Mononuclear cell (primary cell): ENCODE results near the gene PAIP2. TPM values are rescaled to one million over a fixed set of nuclear protein-coding genes. Genes with fewer than 3 reads are reported as not detected.

Experiments used
- H3K27me3 ChIP-seq: 2 replicates; pipeline ENCODE4 v1.6.0; 2011; ENCODE audit warnings: low read length, control low read depth; ENCODE audit not compliant: insufficient read depth
- H3K4me1 ChIP-seq: 2 replicates; pipeline ENCODE4 v1.5.1; 2011; ENCODE audit warnings: mild to moderate bottlenecking, low read length, control low read depth; ENCODE audit not compliant: insufficient read depth
- H3K4me3 ChIP-seq: 2 replicates; pipeline ENCODE4 v1.5.1; 2011; ENCODE audit warnings: mild to moderate bottlenecking, low read length, moderate library complexity
- H3K9me3 ChIP-seq: 2 replicates; pipeline ENCODE4 v1.5.1; 2011; ENCODE audit warnings: low read depth, mild to moderate bottlenecking, control low read depth, low read length
- total RNA-seq: library from RNA; depleted of rRNA; stranded (reverse); fragments of >200 nt; gene quantifications from one replicate; pipeline ENCODE4 v1.2.3, GENCODE V29; 2012

Gene PAIP2
- total RNA-seq, 1 donor = 129 TPM

GRCh38 chr5:139390639-139391569 lies 49.2 kb downstream of the PAIP2 start:
- Histone ChIP-seq H3K9me3 (no peaks in the 10 kb centered on the region), H3K4me1 (peaks cover 80% of the 10 kb centered on the region)

GRCh38 chr5:139391570-139392323 lies 50.1 kb downstream of the PAIP2 start:
- peak overlapping the region; percentile 54 for H3K4me3 ChIP-seq
- peaks cover 10% of the 10 kb centered on the region for H3K27me3 ChIP-seq
- H3K9me3 ChIP-seq = no peaks in the 10 kb centered on the region
- peaks cover 72% of the 10 kb centered on the region for H3K4me1 ChIP-seq

More at GRCh38 chr5:139390639-139391569, 49.2 kb downstream of the PAIP2 start:
- H3K27me3 ChIP-seq = peaks cover 10% of the 10 kb centered on the region
- H3K4me3 ChIP-seq = no peak overlapping the region

- peaks cover 70% of the 10 kb centered on the region for H3K4me1 ChIP-seq
- peak overlapping the region; percentile 54 for H3K4me3 ChIP-seq
- H3K9me3 ChIP-seq = no peaks in the 10 kb centered on the region
- H3K27me3 ChIP-seq = peaks cover 10% of the 10 kb centered on the region
Measured at GRCh38 chr5:139392324-139392677, 50.6 kb downstream of the PAIP2 start.

GRCh38 chr5:139392678-139393496 lies 51.2 kb downstream of the PAIP2 start:
- peak overlapping the region; percentile 54 for H3K4me3 ChIP-seq
- H3K27me3 ChIP-seq = peaks cover 10% of the 10 kb centered on the region
- no peaks in the 10 kb centered on the region for H3K9me3 ChIP-seq
- peaks cover 65% of the 10 kb centered on the region for H3K4me1 ChIP-seq

DNA sequence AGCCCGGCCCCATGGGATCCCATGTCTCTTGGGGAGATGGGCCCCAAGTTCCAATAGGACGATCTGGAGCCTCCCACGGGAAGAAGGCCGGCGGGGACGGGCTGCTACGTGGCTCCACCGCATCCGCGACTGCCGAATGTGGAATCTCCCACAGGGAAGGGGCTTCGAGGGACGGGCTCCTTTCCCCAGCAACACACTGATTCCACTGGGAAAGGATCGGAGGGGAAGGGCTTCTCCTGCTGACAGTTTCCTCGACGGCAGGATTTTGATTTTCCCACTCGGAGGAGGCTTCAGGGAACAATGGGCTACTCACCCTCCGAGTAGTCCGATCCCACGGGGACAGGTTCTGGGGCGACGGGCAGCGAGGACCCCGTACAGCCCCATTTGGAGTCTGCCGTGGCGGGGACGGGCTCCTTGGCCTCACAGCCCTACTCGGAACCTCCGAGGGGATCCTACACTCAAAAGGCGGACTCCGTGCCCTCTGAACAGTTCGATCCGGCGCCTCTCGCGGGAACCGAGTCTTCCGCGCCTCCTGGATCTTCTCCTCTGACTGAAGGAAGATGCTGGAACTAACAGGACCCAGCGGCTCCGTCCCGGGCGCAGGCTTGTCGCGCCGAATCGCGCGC lies 52.0 kb downstream of the PAIP2 start:
- Histone ChIP-seq H3K4me1 (peaks cover 58% of the 10 kb centered on the region), H3K4me3 (peak overlapping the region; percentile 54), H3K9me3 (no peaks in the 10 kb centered on the region), H3K27me3 (peaks cover 10% of the 10 kb centered on the region)

GRCh38 chr5:139394123-139394653 lies 52.5 kb downstream of the PAIP2 start:
- H3K4me3 ChIP-seq = peak overlapping the region; percentile 54

GRCh38 chr5:139394654-139395566 lies 53.3 kb downstream of the PAIP2 start, which contains the start of gene PROB1:
Gene PROB1, minus strand, starts transcription at chr5:139395104. Its CDS starts 23 bp downstream, at chr5:139395081.
- H3K9me3 ChIP-seq = no peaks in the 10 kb centered on the region
- peaks cover 46% of the 10 kb centered on the region for H3K4me1 ChIP-seq
- H3K4me3 ChIP-seq = peak within 1 kb of the TSS; percentile 54
- peaks cover 10% of the 10 kb centered on the region for H3K27me3 ChIP-seq

More at GRCh38 chr5:139394123-139394653, 52.5 kb downstream of the PAIP2 start:
- Histone ChIP-seq H3K4me1 (peaks cover 52% of the 10 kb centered on the region), H3K9me3 (no peaks in the 10 kb centered on the region), H3K27me3 (peaks cover 10% of the 10 kb centered on the region)

- peaks cover 35% of the 10 kb centered on the region for H3K4me1 ChIP-seq
- H3K9me3 ChIP-seq = no peaks in the 10 kb centered on the region
- no peak overlapping the region for H3K4me3 ChIP-seq
- peaks cover 10% of the 10 kb centered on the region for H3K27me3 ChIP-seq
Measured at GRCh38 chr5:139395844-139396640, 54.4 kb downstream of the PAIP2 start.

GRCh38 chr5:139396691-139397090 lies 55.0 kb downstream of the PAIP2 start:
- Histone ChIP-seq H3K4me1 (peaks cover 28% of the 10 kb centered on the region), H3K4me3 (no peak overlapping the region), H3K27me3 (peaks cover 10% of the 10 kb centered on the region), H3K9me3 (no peaks in the 10 kb centered on the region)

DNA sequence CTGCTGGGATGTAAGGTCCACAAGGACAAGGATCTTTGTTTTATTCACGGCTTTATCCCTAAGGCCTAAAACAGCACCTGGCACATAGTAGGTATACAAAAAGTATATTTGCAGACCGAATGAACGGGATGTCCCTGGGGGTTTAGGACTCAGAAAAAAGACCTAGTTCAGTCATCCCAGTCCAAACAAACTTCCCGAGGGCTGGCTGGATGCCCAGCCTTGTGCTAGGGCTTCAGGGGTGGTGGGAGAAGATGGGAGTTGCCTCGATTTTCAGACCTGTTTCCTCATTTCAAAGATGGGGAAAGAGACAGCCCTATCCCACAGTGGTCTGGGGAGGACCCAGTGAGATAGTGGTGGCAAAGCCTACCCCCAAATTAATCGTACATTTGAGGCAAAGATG lies 56.3 kb downstream of the PAIP2 start:
- Histone ChIP-seq H3K27me3 (peaks cover 10% of the 10 kb centered on the region), H3K4me1 (peaks cover 19% of the 10 kb centered on the region), H3K4me3 (no peak overlapping the region), H3K9me3 (no peaks in the 10 kb centered on the region)

GRCh38 chr5:139399501-139400121 lies 58.0 kb downstream of the PAIP2 start:
- H3K4me1 ChIP-seq = peaks cover 16% of the 10 kb centered on the region
- no peak overlapping the region for H3K4me3 ChIP-seq
- H3K27me3 ChIP-seq = no peaks in the 10 kb centered on the region
- no peaks in the 10 kb centered on the region for H3K9me3 ChIP-seq

DNA sequence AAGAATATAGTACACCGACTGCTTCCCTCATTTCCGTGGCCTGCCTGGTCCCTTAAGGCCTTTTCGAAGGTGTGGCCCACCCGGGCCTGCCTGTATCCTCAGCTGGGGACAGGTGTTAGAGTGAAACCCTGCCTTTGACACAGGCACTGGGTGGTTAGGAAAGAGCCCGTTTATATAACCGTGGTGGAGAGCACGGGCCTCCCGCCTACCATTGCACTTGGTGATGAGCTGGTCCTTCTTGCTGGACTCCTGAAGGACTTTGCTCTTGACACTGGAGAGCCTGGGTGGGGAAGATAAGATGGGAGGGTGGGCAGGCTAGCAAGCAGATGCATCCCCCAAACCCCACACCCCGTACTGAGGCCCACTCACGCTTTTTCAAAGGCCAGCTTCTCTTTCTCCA lies 59.9 kb downstream of the PAIP2 start:
- Histone ChIP-seq H3K4me1 (peaks cover 17% of the 10 kb centered on the region), H3K9me3 (no peaks in the 10 kb centered on the region), H3K4me3 (no peak overlapping the region), H3K27me3 (no peaks in the 10 kb centered on the region)
